ENCODE measurements around the gene ALPI. TPM values are rescaled to one million over a fixed set of nuclear protein-coding genes. Genes with fewer than 3 reads are reported as not detected.
A peak's percentile ranks its signal among the peaks of the same experiment; 100 is the strongest.
"Not testable (repeated sequence)": the region's sequence is repeated elsewhere in the genome, so short reads cannot be mapped to it uniquely, and the experiment has no call there.

Gene ALPI
- total and polyA plus RNA-seq, 7 donors: 0.05 to 0.14 TPM; not detected in 5

DNA sequence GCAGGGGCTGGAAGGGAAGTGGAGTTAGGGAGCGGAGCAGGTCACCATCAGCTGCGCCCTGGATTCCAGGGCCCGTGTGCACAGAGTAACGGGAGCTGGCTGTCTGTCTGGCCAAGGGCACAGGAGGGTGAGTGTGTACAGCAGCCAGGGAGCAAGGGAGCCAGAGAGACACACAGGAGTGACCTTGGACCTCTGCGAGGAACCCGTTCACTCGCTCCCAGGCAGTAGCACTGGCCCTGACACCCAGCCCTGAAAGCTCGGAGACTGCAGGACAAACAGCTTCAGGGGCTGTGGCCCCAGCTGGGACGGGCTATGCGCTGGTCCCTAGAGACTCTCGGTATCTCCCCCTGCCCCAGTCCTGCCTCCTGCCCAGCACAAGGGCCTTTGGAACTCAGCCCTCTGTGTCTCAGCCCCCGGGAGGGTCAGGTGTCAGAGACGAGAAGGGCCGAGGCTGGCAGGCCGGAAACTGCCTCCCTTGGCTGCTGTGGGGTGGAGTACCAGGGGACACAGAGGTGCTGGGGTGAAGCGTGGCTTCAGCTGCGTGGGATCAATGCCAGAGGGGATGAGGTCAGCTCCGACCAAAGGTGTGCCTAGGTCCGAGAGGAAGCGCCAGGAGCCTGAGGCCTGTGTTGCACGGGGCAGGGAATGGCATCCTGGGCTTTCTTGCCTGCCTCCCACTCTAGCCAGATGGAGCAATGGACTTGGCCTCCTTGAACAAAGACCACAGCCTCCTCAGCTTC is 12.1 kb upstream of the ALPI start:
- ATAC-seq: peak; percentile 39 to 60 (median 50)
- H3K27me3 ChIP-seq (ENCODE audit: insufficient read depth in 3 of 3, low read length in 2 of 3); H3K36me3 ChIP-seq (ENCODE audit: insufficient read depth in 1 of 2, low read depth in 1 of 2); H3K4me1 ChIP-seq; H3K4me3 ChIP-seq; H3K9me3 ChIP-seq: not testable (repeated sequence)
- 18 to 33% (median 30%) methylated on average over 9 to 14 of the region's 21 CpGs for WGBS, 3 donors
- intact Hi-C loops (cut with DNase I): loop anchor here in 1 of 2 donors (5.0 kb wide), 1 partner anchor 537 kb away; no protein-coding TSS in a partner anchor
- H3K27ac ChIP-seq: peak overlapping the region; percentile 30
- peak in 1 of 2 donors; percentile 49 for DNase-seq

DNA sequence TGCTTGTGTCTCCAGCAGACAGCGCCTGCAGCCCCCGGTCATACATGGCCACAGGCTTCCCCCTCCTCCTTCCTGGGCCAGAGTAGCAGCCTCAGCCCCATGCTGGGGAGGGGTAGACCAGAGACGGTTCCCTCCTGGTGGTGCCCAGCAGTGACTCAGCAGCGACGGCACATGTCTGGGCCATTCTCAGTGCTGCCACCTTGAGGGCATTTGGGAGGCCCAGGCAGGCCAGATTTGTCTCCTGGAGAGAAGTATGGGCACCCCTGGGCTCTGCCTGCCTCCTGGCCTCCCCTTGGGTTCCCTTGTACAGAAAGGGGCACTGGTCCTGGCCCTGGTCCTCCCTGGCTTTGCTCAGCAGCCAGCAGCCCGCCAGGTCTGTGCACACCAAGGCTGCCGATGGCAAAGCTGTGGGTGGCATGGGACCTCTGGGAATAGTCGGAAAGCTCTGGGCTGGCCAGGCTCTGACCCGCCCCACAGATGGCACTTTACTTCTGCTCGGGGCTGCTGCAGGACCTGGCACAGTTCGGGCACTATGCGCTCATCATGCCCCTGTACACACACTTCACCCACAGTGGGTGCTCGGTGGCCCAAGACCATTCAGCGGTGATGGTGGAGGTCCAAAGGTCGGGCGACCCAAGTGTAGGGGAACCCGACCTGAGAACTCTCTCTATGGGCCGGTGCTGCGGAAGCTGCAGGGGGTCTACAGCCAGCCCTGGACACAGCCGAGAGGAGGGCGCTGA is 11.4 kb upstream of the ALPI start:
- TF ChIP-seq, protein P1, sequence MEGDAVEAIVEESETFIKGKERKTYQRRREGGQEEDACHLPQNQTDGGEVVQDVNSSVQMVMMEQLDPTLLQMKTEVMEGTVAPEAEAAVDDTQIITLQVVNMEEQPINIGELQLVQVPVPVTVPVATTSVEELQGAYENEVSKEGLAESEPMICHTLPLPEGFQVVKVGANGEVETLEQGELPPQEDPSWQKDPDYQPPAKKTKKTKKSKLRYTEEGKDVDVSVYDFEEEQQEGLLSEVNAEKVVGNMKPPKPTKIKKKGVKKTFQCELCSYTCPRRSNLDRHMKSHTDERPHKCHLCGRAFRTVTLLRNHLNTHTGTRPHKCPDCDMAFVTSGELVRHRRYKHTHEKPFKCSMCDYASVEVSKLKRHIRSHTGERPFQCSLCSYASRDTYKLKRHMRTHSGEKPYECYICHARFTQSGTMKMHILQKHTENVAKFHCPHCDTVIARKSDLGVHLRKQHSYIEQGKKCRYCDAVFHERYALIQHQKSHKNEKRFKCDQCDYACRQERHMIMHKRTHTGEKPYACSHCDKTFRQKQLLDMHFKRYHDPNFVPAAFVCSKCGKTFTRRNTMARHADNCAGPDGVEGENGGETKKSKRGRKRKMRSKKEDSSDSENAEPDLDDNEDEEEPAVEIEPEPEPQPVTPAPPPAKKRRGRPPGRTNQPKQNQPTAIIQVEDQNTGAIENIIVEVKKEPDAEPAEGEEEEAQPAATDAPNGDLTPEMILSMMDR (IDR thresholded peaks at IDR 0.05): peak; percentile 40
- ATAC-seq (peak in 3 of 4 donors; percentile 48 to 56 (median 55)), DNase-seq (peak; percentile 50 to 68)
- Histone ChIP-seq H3K36me3 (ENCODE audit: insufficient read depth in 1 of 2, low read depth in 1 of 2) (no peaks in the 10 kb centered on the region), H3K4me1 (peaks cover 7% of the 10 kb centered on the region), H3K27ac (peak overlapping the region; percentile 30), H3K27me3 (ENCODE audit: insufficient read depth in 3 of 3, low read length in 2 of 3) (no peaks in the 10 kb centered on the region), H3K9me3 (no peaks in the 10 kb centered on the region), H3K4me3 (no peak overlapping the region)
- WGBS, 3 donors: 66 to 80% (median 71%) methylated on average over 21 of the region's 21 CpGs
- intact Hi-C loops (cut with DNase I): loop anchor here (5.0 kb wide), 2 partner anchors 58 to 537 kb away; no protein-coding TSS in a partner anchor

DNA sequence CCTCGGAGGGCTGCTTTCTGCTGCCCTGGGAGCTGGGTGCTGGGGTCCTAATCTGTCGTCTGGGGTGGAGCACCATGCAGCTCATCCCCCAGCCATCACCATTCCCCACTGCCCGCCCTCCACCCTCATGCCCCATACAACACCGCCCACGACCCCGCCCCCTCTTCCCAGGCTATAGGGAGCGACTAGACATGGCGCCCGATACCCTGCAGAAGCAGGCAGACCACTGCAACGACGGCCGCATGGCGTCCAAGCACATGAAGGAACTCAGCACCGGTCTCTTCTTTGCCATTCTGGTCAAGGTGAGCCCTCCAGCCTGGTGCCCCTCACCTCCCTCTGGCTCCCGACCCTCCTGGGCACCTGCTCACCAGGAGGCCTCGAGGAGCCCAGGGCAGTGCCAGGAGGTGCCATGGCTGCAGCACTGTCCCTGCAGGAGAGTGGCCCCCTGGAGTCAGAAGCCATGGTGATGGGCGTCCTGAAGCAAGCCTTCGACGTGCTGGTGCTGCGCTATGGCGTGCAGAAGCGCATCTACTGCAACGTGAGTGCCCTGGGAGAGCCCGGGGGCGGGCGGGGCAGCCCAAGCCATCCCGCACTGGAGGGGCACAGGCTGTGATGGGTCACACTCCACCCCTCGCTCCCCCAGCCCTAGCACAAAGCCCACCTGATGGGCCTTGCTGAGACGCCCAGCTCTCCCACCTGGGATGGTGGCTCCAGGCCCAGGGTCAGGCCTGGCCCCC is 10.6 kb upstream of the ALPI start:
- H3K9me3 ChIP-seq; H3K27me3 ChIP-seq (ENCODE audit: insufficient read depth in 3 of 3, low read length in 2 of 3); H3K4me1 ChIP-seq; H3K4me3 ChIP-seq; H3K27ac ChIP-seq; ATAC-seq; H3K36me3 ChIP-seq (ENCODE audit: insufficient read depth in 1 of 2, low read depth in 1 of 2): not testable (repeated sequence)
- intact Hi-C loops (cut with DNase I): loop anchor here in 1 of 2 donors (5.0 kb wide), 1 partner anchor 57 kb away; no protein-coding TSS in a partner anchor
- 82 to 92% (median 84%) methylated on average over 25 to 26 of the region's 29 CpGs for WGBS, 3 donors
- peak in 1 of 2 donors; percentile 46 for DNase-seq

DNA sequence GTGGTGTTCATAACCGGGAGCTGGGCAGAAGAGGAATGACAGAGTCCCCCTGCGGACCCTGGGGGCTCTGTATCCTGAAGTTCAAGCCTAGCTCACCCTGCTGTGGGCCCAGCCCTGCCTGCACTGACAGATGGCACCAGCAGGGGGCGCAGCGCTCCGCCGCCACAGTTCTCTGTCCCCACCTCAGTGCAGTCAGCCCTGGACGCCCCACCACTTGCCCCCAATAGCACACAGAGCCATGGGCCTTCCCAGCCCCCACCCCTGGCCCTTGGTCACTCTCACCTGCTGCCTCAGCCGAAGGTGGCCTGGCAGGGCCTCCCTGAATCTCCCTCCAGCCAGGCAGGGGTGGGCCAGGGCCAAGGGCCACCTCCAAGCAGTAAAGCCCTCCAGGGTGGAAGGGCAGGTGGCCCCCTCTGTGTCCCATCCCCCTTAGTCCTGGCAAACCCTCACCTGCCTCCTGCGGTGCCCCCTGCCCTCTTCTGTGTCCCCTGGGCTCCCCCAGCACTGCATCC is 9.6 kb upstream of the ALPI start:
- ATAC-seq (peak; percentile 50 to 71 (median 58)), DNase-seq (peak in 1 of 2 donors; percentile 54)
- H3K27ac ChIP-seq; H3K4me3 ChIP-seq; H3K4me1 ChIP-seq; H3K36me3 ChIP-seq (ENCODE audit: insufficient read depth in 1 of 2, low read depth in 1 of 2); H3K27me3 ChIP-seq (ENCODE audit: insufficient read depth in 3 of 3, low read length in 2 of 3); H3K9me3 ChIP-seq: not testable (repeated sequence)
- intact Hi-C loops (cut with DNase I): loop anchor here (2.0 to 5.0 kb wide), 3 partner anchors 56 to 76 kb away; partner anchors contain the start of gene PRSS56 (in 1 of the 2)
- 25 to 37% (median 29%) methylated on average over 4 to 7 of the region's 9 CpGs for WGBS, 3 donors
- TF ChIP-seq, protein P1 (IDR thresholded peaks at IDR 0.05): peak; percentile 54

DNA sequence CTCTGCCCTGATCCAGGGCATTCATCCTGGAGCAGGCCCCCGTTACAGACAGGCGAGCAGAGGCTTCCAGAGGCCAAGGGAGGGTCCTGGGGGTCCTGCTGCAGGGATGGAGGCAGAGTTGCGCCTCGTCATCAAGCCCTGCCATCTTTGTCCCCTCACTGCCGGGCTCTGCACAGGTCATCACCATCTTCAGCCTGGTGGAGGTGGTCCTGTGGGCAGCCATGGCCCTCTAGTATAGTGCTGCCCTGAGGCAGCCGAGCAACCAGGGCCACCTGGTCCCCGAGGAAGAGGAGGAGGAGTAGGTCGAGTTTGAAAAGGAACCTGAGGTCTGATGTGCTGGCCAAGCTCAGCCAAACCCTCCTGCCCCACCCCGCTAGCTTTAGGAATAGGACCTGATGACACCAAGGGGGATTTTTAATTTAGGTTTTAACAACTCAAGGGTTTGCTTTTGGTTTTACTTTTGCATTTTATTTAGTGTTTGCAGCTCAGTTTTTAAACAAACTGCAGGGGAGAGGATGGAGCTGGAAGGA is 8.8 kb upstream of the ALPI start:
- Histone ChIP-seq H3K27ac (no peak overlapping the region), H3K9me3 (no peaks in the 10 kb centered on the region), H3K36me3 (ENCODE audit: insufficient read depth in 1 of 2, low read depth in 1 of 2) (no peaks in the 10 kb centered on the region), H3K4me1 (peaks cover 7% of the 10 kb centered on the region), H3K4me3 (no peak overlapping the region), H3K27me3 (ENCODE audit: insufficient read depth in 3 of 3, low read length in 2 of 3) (no peaks in the 10 kb centered on the region)
- peak in 1 of 2 donors; percentile 36 for DNase-seq
- intact Hi-C loops (cut with DNase I): loop anchor here (2.0 to 5.0 kb wide), 3 partner anchors 55 to 76 kb away; partner anchors contain the start of gene PRSS56 (in 1 of the 2)
- no peak for ATAC-seq
- TF ChIP-seq, protein P1 (IDR thresholded peaks at IDR 0.05): no peak
- WGBS, 3 donors: 77 to 82% (median 80%) methylated on average over 9 of the region's 9 CpGs

Data from psoas muscle (tissue), 8 donors.